Lower leg skin (tissue), 4 donors: Measurements from ENCODE around the gene UVSSA. TPM values are rescaled to one million over a fixed set of nuclear protein-coding genes. Genes with fewer than 3 reads are reported as not detected.
"Not testable (repeated sequence)": the region's sequence is repeated elsewhere in the genome, so short reads cannot be mapped to it uniquely, and the experiment has no call there.

Experiments
- DNase-seq, 2 donors: peaks; one replicate each; pipeline ENCODE4 v3.0.0-alpha.2; 2019; ENCODE audit warnings: low spot score in 2 of 2
- H3K4me3 ChIP-seq: fragments of 200-600 bp; sonication (generic); 2 replicates; pipeline ENCODE4 v1.5.1; 2017; ENCODE audit warnings: mild to moderate bottlenecking, low read depth; ENCODE audit not compliant: poor library complexity, severe bottlenecking
- CTCF ChIP-seq, 3 donors: fragments of 450-650 bp; IDR thresholded peaks; one replicate each; pipeline ENCODE4 v1.5.1; 2016; ENCODE audit warnings: antibody characterized with exemption in 3 of 3, mild to moderate bottlenecking in 3 of 3, moderate library complexity in 2 of 3
- POLR2A ChIP-seq, 2 donors: fragments of 450-650 bp; IDR thresholded peaks; one replicate each; pipeline ENCODE4 v1.6.1; 2016 to 2017; ENCODE audit warnings: antibody characterized with exemption in 2 of 2, mild to moderate bottlenecking in 1 of 2, moderate library complexity in 1 of 2
- WGBS, 2 donors: methylation state at CpG; one replicate each; pipeline ENCODE4 v1.1.5; 2018; 5-methylcytosine and 5-hydroxymethylcytosine counted together
- intact Hi-C: fragments of 100-400 bp; cut with DNase I; formaldehyde crosslinking; loops from one replicate; pipeline ENCODE4 v1.15.0; 2023; ENCODE audit warnings: low total_unique reads
- total RNA-seq, 4 donors: library from RNA; depleted of rRNA; stranded (reverse); fragments of >200 nt; gene quantifications; one replicate each; pipeline ENCODE4 v1.1.0, GENCODE V29; 2016

Gene UVSSA
- total RNA-seq, 4 donors from 2014 or later: 18.2 to 57.4 (median 25.7) TPM

GRCh38 chr4:1329408-1330371 lies 17.3 kb upstream of the UVSSA start:
- intact Hi-C loops: loop anchor here (10.0 kb wide), 1 partner anchor 195 kb away; no protein-coding TSS in a partner anchor
- no peak overlapping the region for H3K4me3 ChIP-seq
- WGBS, 2 donors: 77 to 80% methylated on average over 24 to 31 of the region's 34 CpGs
- no peak for TF ChIP-seq POLR2A (IDR thresholded peaks at IDR 0.05)
- no peak for TF ChIP-seq CTCF (IDR thresholded peaks at IDR 0.05)
- no peak for DNase-seq

- WGBS, 2 donors: 64 to 72% methylated on average over 33 to 34 of the region's 34 CpGs
Observed at GRCh38 chr4:1330761-1331590, 16.0 kb upstream of the UVSSA start.

GRCh38 chr4:1331591-1332353 lies 15.2 kb upstream of the UVSSA start:
- TF ChIP-seq POLR2A (IDR thresholded peaks at IDR 0.05) (no peak), CTCF (IDR thresholded peaks at IDR 0.05) (no peak)
- 82 to 84% methylated on average over 21 of the region's 21 CpGs for WGBS, 2 donors
- no peak for DNase-seq
- H3K4me3 ChIP-seq: no peak overlapping the region
- intact Hi-C loops: loop anchor here (10.0 kb wide), 1 partner anchor 197 kb away; no protein-coding TSS in a partner anchor

More at GRCh38 chr4:1330761-1331590, 16.0 kb upstream of the UVSSA start:
- DNase-seq: no peak
- intact Hi-C loops: loop anchor here (10.0 kb wide), 1 partner anchor 196 kb away; no protein-coding TSS in a partner anchor
- H3K4me3 ChIP-seq: no peak overlapping the region
- TF ChIP-seq POLR2A (IDR thresholded peaks at IDR 0.05): no peak
- no peak for TF ChIP-seq CTCF (IDR thresholded peaks at IDR 0.05)

GRCh38 chr4:1332686-1333085 lies 14.3 kb upstream of the UVSSA start:
- no peak for TF ChIP-seq CTCF (IDR thresholded peaks at IDR 0.05)
- TF ChIP-seq POLR2A (IDR thresholded peaks at IDR 0.05): no peak
- WGBS, 2 donors: 51 to 83% methylated on average over 13 of the region's 13 CpGs

GRCh38 chr4:1333256-1333655 lies 13.8 kb upstream of the UVSSA start:
- intact Hi-C loops: loop anchor here (10.0 kb wide), 1 partner anchor 198 kb away; no protein-coding TSS in a partner anchor
- H3K4me3 ChIP-seq: no peak overlapping the region
- no peak for TF ChIP-seq POLR2A (IDR thresholded peaks at IDR 0.05)
- no peak for TF ChIP-seq CTCF (IDR thresholded peaks at IDR 0.05)
- WGBS, 2 donors: 90 to 91% methylated on average over 8 of the region's 8 CpGs
- DNase-seq: no peak

More at GRCh38 chr4:1332686-1333085, 14.3 kb upstream of the UVSSA start:
- no peak for DNase-seq
- no peak overlapping the region for H3K4me3 ChIP-seq
- intact Hi-C loops: loop anchor here (10.0 kb wide), 1 partner anchor 198 kb away; no protein-coding TSS in a partner anchor

GRCh38 chr4:1333851-1334578 lies 13.0 kb upstream of the UVSSA start:
- 81% methylated on average over 6 to 7 of the region's 12 CpGs for whole genome bisulfite sequencing, 2 donors

More at GRCh38 chr4:1333851-1334578, 13.0 kb upstream of the UVSSA start:
- DNase-seq, H3K4me3 ChIP-seq: not testable (repeated sequence)
- intact Hi-C loops: loop anchor here (10.0 kb wide), 1 partner anchor 199 kb away; no protein-coding TSS in a partner anchor
